Astrocyte of the spinal cord (primary cell): ENCODE measurements around the gene RNF41.

Experiments
- DNase-seq: peaks from one replicate; pipeline ENCODE4 v3.0.0; 2011; ENCODE audit warnings: low read depth, low spot score
- H3K4me3 ChIP-seq: 2 replicates; pipeline ENCODE4 v1.5.1; 2011; ENCODE audit warnings: low read depth, mild to moderate bottlenecking, low read length, moderate library complexity
- in situ Hi-C: cut with HindIII; loops from 2 replicates; pipeline ENCODE4 v1.10.0; 2017; ENCODE audit warnings: low sequenced_read_pairs
- TF ChIP-seq, protein P1 (sequence below): IDR thresholded peaks from 2 replicates; pipeline ENCODE4 v1.5.1; 2012; ENCODE audit warnings: low read depth, mild to moderate bottlenecking, low read length, inconsistent platforms

The RNF41 gene

DNA sequence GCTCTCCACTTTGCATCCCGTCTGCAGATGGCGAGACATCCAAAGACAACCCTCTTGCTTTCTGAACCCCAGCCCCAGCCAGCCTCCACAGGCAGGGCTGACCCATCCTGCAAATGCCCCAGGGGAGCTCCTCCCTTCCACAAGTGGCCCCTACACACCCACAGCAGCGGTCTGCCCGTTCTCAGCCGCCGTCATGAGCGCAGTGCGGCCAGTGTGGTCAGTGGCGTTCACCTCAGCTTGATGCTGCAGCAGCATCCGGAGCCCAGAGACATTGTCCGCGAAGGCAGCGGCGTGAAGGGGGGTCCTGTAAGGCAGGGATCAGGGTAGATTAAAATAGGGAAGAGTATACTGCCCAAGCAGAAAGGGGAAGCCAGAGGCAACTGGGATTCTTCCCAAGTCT is 22.8 kb upstream of the RNF41 start:
- no peak for DNase-seq
- in situ Hi-C loops, result no loop called here
- no peak overlapping the region for H3K4me3 ChIP-seq
- TF ChIP-seq, protein P1, sequence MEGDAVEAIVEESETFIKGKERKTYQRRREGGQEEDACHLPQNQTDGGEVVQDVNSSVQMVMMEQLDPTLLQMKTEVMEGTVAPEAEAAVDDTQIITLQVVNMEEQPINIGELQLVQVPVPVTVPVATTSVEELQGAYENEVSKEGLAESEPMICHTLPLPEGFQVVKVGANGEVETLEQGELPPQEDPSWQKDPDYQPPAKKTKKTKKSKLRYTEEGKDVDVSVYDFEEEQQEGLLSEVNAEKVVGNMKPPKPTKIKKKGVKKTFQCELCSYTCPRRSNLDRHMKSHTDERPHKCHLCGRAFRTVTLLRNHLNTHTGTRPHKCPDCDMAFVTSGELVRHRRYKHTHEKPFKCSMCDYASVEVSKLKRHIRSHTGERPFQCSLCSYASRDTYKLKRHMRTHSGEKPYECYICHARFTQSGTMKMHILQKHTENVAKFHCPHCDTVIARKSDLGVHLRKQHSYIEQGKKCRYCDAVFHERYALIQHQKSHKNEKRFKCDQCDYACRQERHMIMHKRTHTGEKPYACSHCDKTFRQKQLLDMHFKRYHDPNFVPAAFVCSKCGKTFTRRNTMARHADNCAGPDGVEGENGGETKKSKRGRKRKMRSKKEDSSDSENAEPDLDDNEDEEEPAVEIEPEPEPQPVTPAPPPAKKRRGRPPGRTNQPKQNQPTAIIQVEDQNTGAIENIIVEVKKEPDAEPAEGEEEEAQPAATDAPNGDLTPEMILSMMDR, result no peak

DNA sequence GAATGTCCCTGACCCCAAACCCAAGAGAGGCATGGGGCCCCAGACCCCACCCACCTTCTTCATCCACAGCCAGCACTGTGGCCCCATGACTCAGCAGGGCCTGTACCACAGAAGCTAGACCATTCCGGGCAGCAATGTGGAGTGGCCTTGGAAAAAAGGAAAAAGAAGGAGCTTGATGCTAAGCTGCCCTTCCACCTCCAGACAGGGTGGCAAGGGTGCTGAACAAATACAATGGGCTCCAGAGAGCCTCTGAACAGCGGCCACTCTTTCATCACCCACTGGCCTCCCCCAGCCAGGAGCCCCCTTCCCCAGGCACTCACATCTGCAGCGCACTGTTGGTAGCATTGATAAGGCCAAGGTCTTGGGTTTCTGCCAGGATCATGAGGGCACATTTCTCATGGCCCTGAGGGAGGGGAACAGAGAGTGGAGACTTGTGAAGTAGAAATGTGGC is 22.0 kb upstream of the RNF41 start:
- in situ Hi-C loops, result no loop called here
- DNase-seq, result no peak
- TF ChIP-seq, protein P1, result no peak
- no peak overlapping the region for H3K4me3 ChIP-seq

DNA sequence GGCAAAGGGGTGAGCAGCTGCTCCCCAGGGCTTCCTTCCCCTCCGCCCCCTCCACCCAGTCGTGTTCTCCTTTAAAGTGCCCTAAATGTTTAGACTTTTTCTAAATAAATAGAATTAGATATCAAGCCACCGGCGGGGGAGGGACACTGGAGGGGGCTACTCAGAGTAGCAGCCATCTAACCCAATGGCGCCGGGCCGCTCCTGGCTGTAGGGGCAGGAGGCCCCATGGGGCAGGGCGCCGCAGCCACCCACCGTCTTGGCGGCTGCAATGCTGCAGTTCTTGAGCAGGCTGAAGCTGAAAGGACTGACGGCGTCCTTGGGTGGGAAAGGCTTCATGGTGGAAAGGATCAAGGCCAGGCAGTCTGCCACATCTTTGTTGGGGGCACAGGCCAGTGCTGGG is 21.3 kb upstream of the RNF41 start:
- DNase-seq, result no peak
- no peak overlapping the region for H3K4me3 ChIP-seq
- TF ChIP-seq, protein P1, result no peak
- in situ Hi-C loops, result no loop called here

DNA sequence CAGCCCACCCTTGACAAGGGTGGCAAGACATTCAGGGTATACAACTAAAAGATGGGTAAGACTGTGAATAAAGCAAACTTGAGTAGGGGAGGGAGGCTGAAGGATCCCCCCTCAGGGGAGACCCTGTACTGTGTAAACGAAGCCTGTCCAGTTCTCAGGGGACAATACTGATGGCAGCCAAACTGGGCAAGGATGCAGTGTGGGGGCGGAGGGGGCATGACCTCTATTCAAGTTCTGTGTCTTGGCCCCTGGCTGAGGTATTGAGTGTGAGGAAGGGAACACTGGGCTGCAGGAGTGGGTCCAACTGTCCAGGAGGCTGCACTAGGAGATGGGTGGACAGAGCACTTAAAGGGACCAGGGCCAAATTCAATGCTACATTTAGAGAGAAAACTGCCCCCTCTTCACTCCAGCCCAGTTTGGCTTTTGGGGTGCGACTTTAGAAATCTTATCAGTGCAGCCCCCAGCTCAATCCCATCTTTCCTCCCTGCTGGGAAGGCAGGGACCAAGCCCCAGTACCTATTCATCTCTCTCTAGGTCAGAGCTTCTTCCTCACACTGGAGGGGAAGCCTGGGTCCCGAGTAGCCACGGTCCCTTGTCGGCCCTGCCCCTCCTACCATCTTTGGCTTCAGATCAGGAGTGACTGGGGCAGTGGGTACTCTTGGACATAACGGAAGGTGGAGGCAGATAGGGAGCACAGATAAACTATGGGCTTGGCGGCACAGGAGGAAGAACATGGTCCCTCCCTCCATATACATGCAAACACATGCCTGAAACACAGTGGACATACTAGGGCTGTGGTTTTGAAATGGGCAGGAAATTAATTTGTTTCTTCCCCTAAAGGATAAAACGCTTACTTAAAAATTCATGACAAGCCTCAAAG is 19.9 kb upstream of the RNF41 start:
- H3K4me3 ChIP-seq, result no peak overlapping the region
- no peak for DNase-seq
- in situ Hi-C loops, result no loop called here
- TF ChIP-seq, protein P1, result no peak

DNA sequence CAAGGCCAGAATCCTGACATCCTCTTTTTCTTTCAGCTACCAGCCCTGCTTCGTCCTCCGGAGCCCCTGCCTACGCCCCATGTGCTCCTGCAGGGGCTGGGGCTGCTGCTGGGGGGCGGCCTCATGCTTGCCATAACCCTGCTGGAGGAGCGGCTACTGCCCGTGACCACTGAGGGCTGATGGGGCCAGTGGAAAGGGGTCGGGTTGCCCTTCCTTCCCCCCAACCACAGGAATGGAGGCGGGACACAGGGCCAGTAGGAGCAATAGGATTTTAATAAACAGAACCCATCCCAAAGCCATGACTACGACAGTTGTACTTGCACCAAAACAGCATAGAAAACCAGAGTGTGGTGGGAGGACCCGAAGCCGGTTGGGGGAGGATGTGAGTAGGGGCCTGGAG is 15.8 kb upstream of the RNF41 start:
- no peak overlapping the region for H3K4me3 ChIP-seq
- no peak for DNase-seq
- TF ChIP-seq, protein P1, result no peak
- in situ Hi-C loops, result no loop called here

DNA sequence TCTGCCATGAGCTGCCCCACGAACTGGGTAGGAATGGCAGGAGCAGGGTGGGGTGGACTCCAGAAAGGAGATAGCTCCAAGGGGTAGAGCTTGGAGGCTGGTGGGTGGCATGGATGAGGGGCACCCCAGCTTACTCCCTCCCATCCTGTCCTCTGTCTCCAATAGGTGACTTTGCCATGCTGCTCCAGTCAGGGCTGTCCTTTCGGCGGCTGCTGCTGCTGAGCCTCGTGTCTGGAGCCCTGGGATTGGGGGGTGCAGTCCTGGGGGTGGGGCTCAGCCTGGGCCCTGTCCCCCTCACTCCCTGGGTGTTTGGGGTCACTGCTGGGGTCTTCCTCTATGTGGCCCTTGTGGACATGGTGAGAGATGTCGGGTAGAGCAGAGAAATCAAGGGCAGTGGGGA is 15.3 kb upstream of the RNF41 start:
- TF ChIP-seq, protein P1, result no peak
- H3K4me3 ChIP-seq, result no peak overlapping the region
- no peak for DNase-seq
- in situ Hi-C loops, result no loop called here
